Measurements from ENCODE around the gene SLC9A9.

GRCh38 chr3:143601723-143602484, 246.4 kb downstream of the SLC9A9 start:
- TF ChIP-seq GLIS3 (CRISPR knock-in tag; IDR thresholded peaks at IDR 0.05) (no peak), ZNF565 (CRISPR knock-in tag; conservative IDR thresholded peaks at IDR 0.05; ENCODE audit: low read depth) (no peak), ZC3H10 (CRISPR knock-in tag; IDR thresholded peaks at IDR 0.05) (no peak), TSHZ2 (CRISPR knock-in tag; IDR thresholded peaks at IDR 0.05) (no peak), PATZ1 (CRISPR knock-in tag; IDR thresholded peaks at IDR 0.05; ENCODE audit: borderline replicate concordance) (no peak), ZFP3 (CRISPR knock-in tag; IDR thresholded peaks at IDR 0.05) (no peak), ZFP30 (CRISPR knock-in tag; IDR thresholded peaks at IDR 0.05) (no peak), RARB (CRISPR knock-in tag; IDR thresholded peaks at IDR 0.05) (no peak), ARNTL (CRISPR knock-in tag; IDR thresholded peaks at IDR 0.05; ENCODE audit: borderline replicate concordance, low read depth) (no peak), POU6F1 (CRISPR knock-in tag; IDR thresholded peaks at IDR 0.05; ENCODE audit: borderline replicate concordance, low read depth) (no peak), ESRRG (CRISPR knock-in tag; IDR thresholded peaks at IDR 0.05) (no peak)
